Measurements from ENCODE around the gene XAGE3.
"Not testable (repeated sequence)": the region's sequence is repeated elsewhere in the genome, so short reads cannot be mapped to it uniquely, and the experiment has no call there.

Gene XAGE3

DNA sequence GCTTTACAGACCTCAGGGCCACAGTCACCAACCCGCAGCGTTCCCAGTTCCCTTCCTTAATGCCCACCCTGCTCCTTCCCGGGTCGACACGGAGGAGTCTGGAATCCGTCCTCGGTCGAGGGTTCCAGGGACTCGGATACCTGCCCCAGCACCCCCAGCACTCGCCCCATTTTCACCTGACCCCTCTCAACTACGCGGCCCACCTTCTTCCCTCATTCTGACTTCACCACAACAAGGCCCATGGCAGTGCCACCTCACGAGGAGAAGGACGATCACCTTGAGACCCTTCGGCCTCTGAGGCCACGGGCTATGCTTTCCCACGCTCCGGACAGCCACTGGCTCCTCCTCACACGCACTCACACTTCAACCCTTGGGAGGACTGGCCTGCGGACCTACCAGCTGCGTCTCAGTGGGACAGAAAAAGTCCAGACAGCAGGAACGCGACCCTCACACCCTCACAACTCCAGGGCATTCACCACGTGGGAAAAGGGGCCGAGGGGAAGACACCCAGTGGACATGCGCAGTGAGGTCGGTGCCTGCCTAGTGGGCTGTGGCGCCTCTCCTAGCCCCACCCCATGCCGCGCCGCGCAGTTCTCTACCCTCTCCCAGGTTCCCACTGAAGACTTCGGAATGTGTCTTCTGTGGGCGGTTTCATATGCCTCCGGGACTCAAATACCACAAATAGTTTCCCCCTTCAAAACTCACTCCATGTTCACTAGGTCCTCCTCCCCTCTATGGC is at the start of gene XAGE3:
Gene XAGE3 (minus strand): TSS at position 474 of the 739 bp plus-strand sequence. CDS start 950 bp downstream, outside the sequence.
- FAIRE-seq, result no peak

- not testable (repeated sequence) for FAIRE-seq
Measured at GRCh38 chrX:52914704-52915103, 46.8 kb upstream of the XAGE3 start.

DNA sequence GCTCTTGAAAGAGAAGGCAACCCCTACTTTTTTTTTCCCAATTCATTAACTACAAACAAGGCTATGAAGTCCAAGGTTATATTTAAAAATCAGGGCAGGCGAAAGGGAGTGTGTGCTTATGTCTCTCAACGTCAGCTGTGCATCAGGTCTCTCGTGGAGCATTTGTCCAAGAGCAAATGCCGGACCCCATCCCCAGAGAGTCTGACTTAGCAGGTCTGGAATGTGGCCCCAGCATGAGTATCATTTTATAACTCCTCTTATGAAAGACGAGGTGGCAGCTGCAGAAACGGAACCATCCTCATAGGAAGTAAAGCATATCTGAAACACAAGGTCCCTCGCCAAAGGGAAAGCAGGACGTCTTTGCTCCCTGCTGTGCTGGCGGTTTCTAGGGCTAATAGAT is 45.8 kb upstream of the XAGE3 start:
- not testable (repeated sequence) for FAIRE-seq

DNA sequence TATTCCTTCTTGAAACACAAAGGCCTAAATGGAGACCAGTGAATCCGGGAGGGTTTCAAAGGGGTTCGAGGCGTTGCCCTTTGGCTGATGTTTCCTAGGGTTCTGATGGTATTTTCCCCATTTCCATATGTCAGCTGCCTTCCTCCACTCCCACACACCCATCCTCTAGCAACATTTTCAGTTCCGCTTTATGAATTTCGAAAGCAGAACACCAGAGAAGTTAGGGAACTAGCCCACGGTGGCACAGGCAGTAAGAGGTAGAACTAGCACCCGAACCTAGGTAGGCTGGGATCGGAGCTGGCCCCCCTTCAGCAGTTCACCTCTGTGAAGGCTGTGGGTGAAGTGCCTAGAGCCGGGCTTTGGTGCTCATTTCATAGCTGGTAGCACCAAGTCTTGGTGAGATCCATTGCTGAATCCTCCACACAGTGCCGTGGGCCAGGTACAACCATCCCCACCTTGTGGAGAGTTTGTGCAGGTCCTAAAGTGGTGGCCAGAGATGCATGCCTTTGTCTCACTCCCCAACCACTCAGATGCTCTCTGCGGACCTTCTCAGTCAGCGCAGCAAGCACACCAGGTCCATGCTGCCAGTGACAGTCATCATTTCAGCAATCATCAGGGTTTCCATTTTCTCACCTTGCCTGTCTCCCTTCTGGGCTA is 41.6 kb upstream of the XAGE3 start:
- not testable (repeated sequence) for FAIRE-seq

- not testable (repeated sequence) for FAIRE-seq
Measured at GRCh38 chrX:52907900-52908299, 40.0 kb upstream of the XAGE3 start.

DNA sequence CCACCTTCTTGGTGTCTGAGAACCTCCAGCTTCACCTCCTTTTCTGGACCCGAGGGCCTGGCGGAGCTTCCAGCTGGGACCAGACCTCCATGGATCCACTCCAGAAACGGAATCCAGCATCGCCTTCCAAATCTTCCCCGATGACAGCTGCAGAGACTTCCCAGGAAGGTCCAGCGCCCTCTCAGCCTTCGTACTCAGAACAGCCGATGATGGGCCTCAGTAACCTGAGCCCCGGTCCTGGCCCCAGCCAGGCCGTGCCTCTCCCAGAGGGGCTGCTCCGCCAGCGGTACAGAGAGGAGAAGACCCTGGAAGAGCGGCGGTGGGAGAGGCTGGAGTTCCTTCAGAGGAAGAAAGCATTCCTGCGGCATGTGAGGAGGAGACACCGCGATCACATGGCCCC is 39.3 kb upstream of the XAGE3 start:
- FAIRE-seq, result not testable (repeated sequence)

DNA sequence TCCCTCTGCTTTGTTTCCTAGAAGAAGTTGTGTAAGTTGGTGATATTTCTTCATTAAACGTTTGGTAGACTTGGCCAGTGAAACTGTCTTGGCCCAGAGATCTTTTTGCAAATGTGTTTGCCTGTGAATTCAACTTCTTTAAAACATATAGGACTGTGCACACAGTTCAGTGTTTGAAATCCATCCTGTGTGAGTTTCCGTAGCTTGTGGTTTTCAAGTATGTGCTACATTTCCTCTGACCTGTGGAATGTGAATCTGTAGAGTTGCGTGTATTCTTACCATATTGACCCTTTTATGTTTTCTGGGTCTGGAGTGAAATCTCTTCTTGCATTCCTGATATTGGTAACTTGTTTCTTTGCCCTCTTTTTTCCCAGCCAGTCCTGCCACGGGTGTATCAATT is 38.2 kb upstream of the XAGE3 start:
- FAIRE-seq, result not testable (repeated sequence)

- FAIRE-seq, result not testable (repeated sequence)
Measured at GRCh38 chrX:52905531-52905930, 37.6 kb upstream of the XAGE3 start.

GRCh38 chrX:52896855-52897709 is 29.2 kb upstream of the XAGE3 start, which contains the start of gene FAM156B:
FAM156B (plus strand) TSS chrX:52897330; CDS start chrX:52907226, 9,896 bp downstream.
- peak; percentile 70 for FAIRE-seq

DNA sequence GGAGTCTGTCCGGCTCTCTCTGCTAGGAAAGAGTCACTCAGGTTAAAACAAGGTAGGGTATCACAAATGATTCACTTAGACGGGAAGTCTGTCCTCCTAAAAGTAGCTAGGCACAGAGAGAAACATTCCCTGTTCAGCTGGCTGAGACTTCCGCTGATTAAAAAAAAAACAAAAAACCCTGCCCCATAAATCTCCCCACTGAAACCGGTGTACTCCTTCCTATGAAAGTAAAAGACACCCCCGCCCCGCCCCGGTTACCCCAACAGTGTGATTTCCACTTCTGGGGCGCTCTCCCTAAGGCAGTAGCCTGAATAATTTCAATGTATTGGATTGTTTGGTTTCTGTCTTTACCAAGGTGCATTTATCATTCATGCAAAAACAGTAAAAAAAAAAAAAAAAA is 28.6 kb upstream of the XAGE3 start:
- not testable (repeated sequence) for FAIRE-seq

DNA sequence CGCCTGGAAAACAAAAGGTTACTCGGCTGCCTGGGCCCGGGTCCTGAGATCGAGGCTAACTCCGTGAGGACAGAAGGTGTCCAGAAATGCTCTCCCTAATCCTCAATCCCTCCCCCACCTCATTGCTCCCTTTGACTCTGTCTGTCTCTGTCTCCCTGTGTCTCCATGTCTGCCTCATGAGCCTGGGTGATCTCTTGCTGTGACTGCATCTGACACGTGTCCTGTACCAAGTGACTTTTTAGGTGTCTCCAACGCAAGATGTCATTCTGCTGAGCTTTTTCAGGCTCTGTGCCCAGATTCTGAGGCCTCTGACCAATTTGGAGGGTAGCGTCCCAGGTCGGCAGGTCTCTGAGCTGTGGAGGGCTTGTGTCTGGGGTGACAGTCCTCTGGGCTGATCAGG is 20.2 kb upstream of the XAGE3 start:
- FAIRE-seq, result not testable (repeated sequence)

GRCh38 chrX:52887459-52887858 is 19.6 kb upstream of the XAGE3 start:
- not testable (repeated sequence) for FAIRE-seq

DNA sequence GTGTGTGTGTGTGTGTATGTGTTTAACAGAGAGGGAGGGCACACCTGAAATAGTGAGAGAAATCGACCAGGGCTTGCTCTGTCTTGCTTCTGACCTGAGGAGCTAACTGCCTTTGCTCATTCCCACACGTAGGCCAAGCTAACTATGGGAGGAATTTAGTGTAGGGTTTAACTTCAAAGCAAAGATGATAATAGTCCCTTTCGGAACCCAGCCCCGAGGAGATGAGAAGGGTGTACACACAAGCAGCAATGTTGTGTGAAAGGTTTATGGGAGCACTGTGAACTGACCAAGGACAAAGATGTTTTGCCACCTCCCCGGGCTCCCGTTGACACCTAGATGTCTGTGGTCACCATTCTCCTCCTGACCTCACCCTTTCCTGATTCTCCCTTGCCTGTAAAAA is 8.5 kb upstream of the XAGE3 start:
- not testable (repeated sequence) for FAIRE-seq

GRCh38 chrX:52875436-52875835 is 7.6 kb upstream of the XAGE3 start:
- not testable (repeated sequence) for FAIRE-seq

DNA sequence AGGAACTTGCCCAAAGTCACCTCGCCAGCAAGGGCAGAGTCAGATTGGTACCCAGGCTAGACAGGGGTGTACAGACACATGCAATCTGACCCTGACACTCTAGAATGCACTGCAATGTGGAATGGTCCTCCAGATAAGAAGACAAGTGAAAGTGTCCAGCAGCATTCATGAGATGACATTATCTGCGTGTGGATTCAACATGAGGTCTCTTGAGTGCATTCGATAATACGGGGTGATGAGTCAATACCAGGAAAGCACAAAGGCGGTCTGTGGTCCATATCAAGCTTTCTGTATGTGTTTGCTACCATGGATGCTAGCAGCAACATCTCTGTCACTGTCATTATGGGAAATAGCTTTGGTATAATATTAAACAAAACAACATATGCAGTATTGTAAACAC is 6.8 kb upstream of the XAGE3 start:
- no peak for FAIRE-seq

GRCh38 chrX:52873825-52874224 is 5.9 kb upstream of the XAGE3 start:
- peak; percentile 27 for FAIRE-seq

DNA sequence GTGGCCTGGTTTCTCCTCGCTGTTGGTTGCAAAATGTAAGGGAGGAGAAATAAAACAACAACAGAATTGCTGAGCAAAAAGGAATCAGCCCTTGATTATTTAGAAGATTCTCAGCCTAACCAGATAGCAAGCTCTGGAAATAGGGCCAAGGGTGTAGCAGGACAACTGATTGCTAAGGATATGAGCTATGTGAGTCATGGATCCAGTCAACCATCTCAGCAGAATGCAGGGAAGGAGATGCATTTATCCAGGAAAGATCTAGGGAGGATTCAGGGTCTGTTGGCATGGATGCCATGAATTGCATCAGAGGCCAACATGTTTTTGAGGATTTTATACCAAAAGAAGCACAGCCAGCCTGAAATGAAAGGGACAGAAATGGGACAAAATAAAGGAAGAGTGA is 2.2 kb upstream of the XAGE3 start:
- no peak for FAIRE-seq

DNA sequence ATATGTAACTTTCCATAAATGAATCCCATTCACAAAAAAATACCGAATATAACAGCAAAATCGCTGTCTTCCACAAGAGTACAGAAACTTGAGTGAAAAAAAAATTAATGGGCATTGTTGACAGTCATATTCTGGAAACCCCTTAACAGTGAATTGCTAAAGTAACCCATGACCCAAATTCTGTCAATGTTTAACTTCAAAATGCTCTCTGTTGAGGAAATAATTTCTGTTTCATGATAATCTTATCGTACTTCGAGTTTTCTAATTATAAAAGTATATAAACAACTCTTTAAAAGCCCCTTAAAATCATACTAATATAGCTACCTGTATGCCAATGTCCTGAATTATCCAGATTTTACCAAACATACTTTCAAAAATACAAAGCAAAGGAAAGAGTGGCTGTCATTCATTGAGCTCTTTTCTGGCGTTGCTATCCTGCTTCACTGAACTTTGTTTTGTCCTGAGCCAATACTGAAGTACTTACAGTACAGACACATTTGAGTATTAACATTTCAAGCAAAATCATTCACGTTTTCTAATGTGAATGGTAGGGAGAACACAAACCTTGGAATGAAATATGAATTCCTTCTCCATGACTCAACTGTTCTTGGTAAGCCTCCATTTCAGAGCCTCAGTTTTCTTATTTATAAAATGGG is 2.4 kb downstream of the XAGE3 start:
- no peak for FAIRE-seq

GRCh38 chrX:52856991-52857525 is 10.8 kb downstream of the XAGE3 start:
- not testable (repeated sequence) for FAIRE-seq

GRCh38 chrX:52852110-52852860 is 15.6 kb downstream of the XAGE3 start:
- FAIRE-seq, result no peak

- FAIRE-seq, result not testable (repeated sequence)
Measured at GRCh38 chrX:52843619-52844018, 24.3 kb downstream of the XAGE3 start.

- no peak for FAIRE-seq
Measured at GRCh38 chrX:52839137-52839536, 28.7 kb downstream of the XAGE3 start.

Measured in A204.1 (cell line).